ENCODE measurements around the gene ANGPT4.

- TF ChIP-seq MYC (IDR thresholded peaks at IDR 0.05; ENCODE audit: low read depth, low read length) (no peak), POLR2A (IDR thresholded peaks at IDR 0.05; ENCODE audit: extremely low read depth, insufficient read length) (no peak)
- TF ChIP-seq, protein P1, sequence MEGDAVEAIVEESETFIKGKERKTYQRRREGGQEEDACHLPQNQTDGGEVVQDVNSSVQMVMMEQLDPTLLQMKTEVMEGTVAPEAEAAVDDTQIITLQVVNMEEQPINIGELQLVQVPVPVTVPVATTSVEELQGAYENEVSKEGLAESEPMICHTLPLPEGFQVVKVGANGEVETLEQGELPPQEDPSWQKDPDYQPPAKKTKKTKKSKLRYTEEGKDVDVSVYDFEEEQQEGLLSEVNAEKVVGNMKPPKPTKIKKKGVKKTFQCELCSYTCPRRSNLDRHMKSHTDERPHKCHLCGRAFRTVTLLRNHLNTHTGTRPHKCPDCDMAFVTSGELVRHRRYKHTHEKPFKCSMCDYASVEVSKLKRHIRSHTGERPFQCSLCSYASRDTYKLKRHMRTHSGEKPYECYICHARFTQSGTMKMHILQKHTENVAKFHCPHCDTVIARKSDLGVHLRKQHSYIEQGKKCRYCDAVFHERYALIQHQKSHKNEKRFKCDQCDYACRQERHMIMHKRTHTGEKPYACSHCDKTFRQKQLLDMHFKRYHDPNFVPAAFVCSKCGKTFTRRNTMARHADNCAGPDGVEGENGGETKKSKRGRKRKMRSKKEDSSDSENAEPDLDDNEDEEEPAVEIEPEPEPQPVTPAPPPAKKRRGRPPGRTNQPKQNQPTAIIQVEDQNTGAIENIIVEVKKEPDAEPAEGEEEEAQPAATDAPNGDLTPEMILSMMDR (IDR thresholded peaks at IDR 0.05; ENCODE audit: low read depth, low read length) = no peak
Observed at GRCh38 chr20:845941-846893, 69.9 kb downstream of the ANGPT4 start.
